ENCODE data around the gene ZC3H12C. TPM values are rescaled to one million over a fixed set of nuclear protein-coding genes. Genes with fewer than 3 reads are reported as not detected.

ZC3H12C gene
- total and polyA plus RNA-seq, 2 of the 4 experiments (the other 2 are of a cell fraction): 4.2 to 15.8 TPM

- POLR2A ChIA-PET (ENCODE audit: unreplicated experiment): no interaction called here
- Histone ChIP-seq H3K4ac (ENCODE audit: low read depth, low read length) (no peak overlapping the region), H2BK15ac (ENCODE audit: low read depth, low read length) (no peak overlapping the region), H3K79me1 (ENCODE audit: low read depth in 1 of 2, low read length in 2 of 2) (no peaks in the 10 kb centered on the region), H2BK5ac (ENCODE audit: low read depth, low read length, poor library complexity, severe bottlenecking) (no peak overlapping the region), H3K56ac (ENCODE audit: extremely low read depth, insufficient read depth, low read length) (no peak overlapping the region), H3K4me2 (ENCODE audit: low read depth, low read length) (no peak overlapping the region), H2AK5ac (ENCODE audit: low read depth, low read length) (no peak overlapping the region), H3K9me1 (ENCODE audit: insufficient read depth, low read length) (peaks cover 4% of the 10 kb centered on the region; the same call in 1 of the 2 replicates), H3K27me3 (ENCODE audit: control insufficient read depth, insufficient read depth, low read length) (no peaks in the 10 kb centered on the region), H3K4me3 (ENCODE audit: insufficient read depth, low read depth, low read length) (no peak overlapping the region), H3K27ac (ENCODE audit: insufficient read depth, low read length) (no peak overlapping the region), H4K91ac (ENCODE audit: insufficient read depth, low read depth, low read length) (no peak overlapping the region), H4K5ac (ENCODE audit: low read depth, low read length) (no peak overlapping the region), H4K20me1 (ENCODE audit: insufficient read depth, low read length) (no peaks in the 10 kb centered on the region), H2BK20ac (ENCODE audit: low read depth, low read length) (no peak overlapping the region), H2AFZ (replicated peaks; ENCODE audit: low read length, poor library complexity) (no peak overlapping the region), H3K18ac (ENCODE audit: low read depth, low read length) (no peak overlapping the region), H2AK9ac (replicated peaks; ENCODE audit: low read depth, low read length, poor library complexity) (no peak overlapping the region), H4K8ac (ENCODE audit: low read depth in 2 of 2, low read length in 2 of 2) (no peak overlapping the region), H2BK120ac (ENCODE audit: low read depth, low read length) (no peak overlapping the region), H3K36me3 (ENCODE audit: control insufficient read depth, insufficient read depth, low read length) (no peaks in the 10 kb centered on the region), H3K23ac (ENCODE audit: low read depth, low read length) (no peak overlapping the region), H3K14ac (replicated peaks; ENCODE audit: low read depth, low read length) (no peak overlapping the region), H3K9me3 (ENCODE audit: control insufficient read depth, insufficient read depth, low read length) (no peaks in the 10 kb centered on the region), H3K9ac (ENCODE audit: low read depth, low read length) (no peak overlapping the region), H3K4me1 (ENCODE audit: control insufficient read depth, insufficient read depth, low read length) (peaks cover 5% of the 10 kb centered on the region)
- no TSS peak for BruUV-seq (replicated peaks)
- CTCF ChIA-PET: no interaction called here
- TF ChIP-seq NFE2L2 (IDR thresholded peaks at IDR 0.05; ENCODE audit: low read depth, low read length) (no peak), RFX5 (IDR thresholded peaks at IDR 0.05; ENCODE audit: low read depth, low read length) (no peak), CHD1 (IDR thresholded peaks at IDR 0.05; ENCODE audit: low read depth, low read length) (no peak), FOS (IDR thresholded peaks at IDR 0.05; ENCODE audit: low read depth, low read length) (no peak), BHLHE40 (IDR thresholded peaks at IDR 0.05; ENCODE audit: low read depth, low read length) (no peak), CEBPB (IDR thresholded peaks at IDR 0.05; ENCODE audit: low read depth, low read length) (no peak), MAFK (IDR thresholded peaks at IDR 0.05; ENCODE audit: low read depth, low read length) (no peak), CTCF (conservative IDR thresholded peaks at IDR 0.05; ENCODE audit: low read depth, low read length) (no peak), USF2 (IDR thresholded peaks at IDR 0.05; ENCODE audit: low read depth, low read length) (no peak), POLR2A (IDR thresholded peaks at IDR 0.05; ENCODE audit: low read depth, low read length) (no peak), RAD21 (IDR thresholded peaks at IDR 0.05; ENCODE audit: low read length) (no peak), RCOR1 (IDR thresholded peaks at IDR 0.05; ENCODE audit: insufficient replicate concordance, low read length) (no peak), MXI1 (IDR thresholded peaks at IDR 0.05; ENCODE audit: borderline replicate concordance, low read depth, low read length) (no peak), SMC3 (IDR thresholded peaks at IDR 0.05; ENCODE audit: low read depth, low read length) (no peak), MAZ (IDR thresholded peaks at IDR 0.05; ENCODE audit: borderline replicate concordance, low read depth, low read length) (no peak), ELK1 (IDR thresholded peaks at IDR 0.05; ENCODE audit: borderline replicate concordance, low read depth, low read length) (no peak)
- intact Hi-C loops (cut with micrococcal nuclease) (no loop called here), dilution Hi-C loops (cut with HindIII; ENCODE audit: low sequenced_read_pairs, unreplicated experiment) (no loop called here), in situ Hi-C loops (cut with MboI; ENCODE audit: low sequenced_read_pairs) (loop anchor here (25.0 kb wide), 1 partner anchor 225 kb away; no protein-coding TSS in a partner anchor)
- DNase-seq (no peak), ATAC-seq (ENCODE audit: low read depth) (no peak)
- 100% methylated on average over 1 of the region's 6 CpGs; no CpG with 5 or more reads in 1 of the 2 experiments for WGBS, 2 experiments (ENCODE audit: extremely low coverage in 2 of 2, insufficient read length in 1 of 2)
Observed at GRCh38 chr11:110187731-110188130, 94.5 kb downstream of the ZC3H12C start.

Measured in IMR-90 (cell line).